Measurements from ENCODE around the gene CNTNAP3B. TPM values are rescaled to one million over a fixed set of nuclear protein-coding genes. Genes with fewer than 3 reads are reported as not detected.
"Not testable (repeated sequence)": the region's sequence is repeated elsewhere in the genome, so short reads cannot be mapped to it uniquely, and the experiment has no call there.

The CNTNAP3B gene
- total and polyA plus RNA-seq, 12 donors, result 0.24 to 15.6 (median 6.4) TPM

GRCh38 chr9:41977965-41978600 lies 151.1 kb downstream of the CNTNAP3B start:
- H3K4me1 ChIP-seq (replicated peaks in 1 of 2); H3K9me3 ChIP-seq (replicated peaks in 1 of 3); H3K36me3 ChIP-seq (replicated peaks in 1 of 2); DNase-seq; H3K4me3 ChIP-seq; intact Hi-C loops (cut with DNase I); H3K27me3 ChIP-seq; H3K27ac ChIP-seq: not testable (repeated sequence)
- whole genome bisulfite sequencing, 4 donors, result no CpG with 5 or more reads among the region's 5 CpGs

- H3K27ac ChIP-seq; H3K27me3 ChIP-seq; DNase-seq; H3K36me3 ChIP-seq (replicated peaks in 1 of 2); H3K4me1 ChIP-seq (replicated peaks in 1 of 2); H3K9me3 ChIP-seq (replicated peaks in 1 of 3); H3K4me3 ChIP-seq; intact Hi-C loops (cut with DNase I): not testable (repeated sequence)
- WGBS, 4 donors, result 93 to 98% (median 95%) methylated on average over 12 to 15 of the region's 17 CpGs
Measured at GRCh38 chr9:41974906-41975305, 154.3 kb downstream of the CNTNAP3B start.

- WGBS, 4 donors, result 29 to 38% (median 36%) methylated on average over 4 to 43 of the region's 43 CpGs; no CpG with 5 or more reads in 1 of the 4 donors
- H3K27me3 ChIP-seq; intact Hi-C loops (cut with DNase I): not testable (repeated sequence)
Measured at GRCh38 chr9:41953007-41953406, 176.2 kb downstream of the CNTNAP3B start.

GRCh38 chr9:41941738-41942137 lies 187.5 kb downstream of the CNTNAP3B start:
- H3K27me3 ChIP-seq; H3K4me3 ChIP-seq; H3K36me3 ChIP-seq (replicated peaks in 1 of 2); H3K9me3 ChIP-seq (replicated peaks in 1 of 3); DNase-seq; H3K4me1 ChIP-seq (replicated peaks in 1 of 2); intact Hi-C loops (cut with DNase I); H3K27ac ChIP-seq: not testable (repeated sequence)
- 65 to 84% (median 72%) methylated on average over 2 to 3 of the region's 3 CpGs for WGBS, 4 donors

More at GRCh38 chr9:41953007-41953406, 176.2 kb downstream of the CNTNAP3B start:
- DNase-seq; H3K4me1 ChIP-seq (replicated peaks in 1 of 2); H3K9me3 ChIP-seq (replicated peaks in 1 of 3); H3K4me3 ChIP-seq; H3K27ac ChIP-seq; H3K36me3 ChIP-seq (replicated peaks in 1 of 2): not testable (repeated sequence)

GRCh38 chr9:41938143-41938542 lies 191.1 kb downstream of the CNTNAP3B start:
- H3K27ac ChIP-seq; H3K4me1 ChIP-seq (replicated peaks in 1 of 2); intact Hi-C loops (cut with DNase I); H3K4me3 ChIP-seq; H3K36me3 ChIP-seq (replicated peaks in 1 of 2); DNase-seq; H3K9me3 ChIP-seq (replicated peaks in 1 of 3); H3K27me3 ChIP-seq: not testable (repeated sequence)

- H3K27me3 ChIP-seq; intact Hi-C loops (cut with DNase I); H3K9me3 ChIP-seq (replicated peaks in 1 of 3); H3K27ac ChIP-seq; H3K4me1 ChIP-seq (replicated peaks in 1 of 2); DNase-seq; H3K36me3 ChIP-seq (replicated peaks in 1 of 2); H3K4me3 ChIP-seq: not testable (repeated sequence)
- WGBS, 4 donors, result 55 to 73% (median 68%) methylated on average over 2 to 3 of the region's 3 CpGs
Measured at GRCh38 chr9:41935727-41936126, 193.5 kb downstream of the CNTNAP3B start.

- 75 to 89% (median 79%) methylated on average over 3 to 5 of the region's 6 CpGs for WGBS, 4 donors
- H3K27me3 ChIP-seq; H3K4me1 ChIP-seq (replicated peaks in 1 of 2); DNase-seq; H3K27ac ChIP-seq; H3K4me3 ChIP-seq; intact Hi-C loops (cut with DNase I); H3K36me3 ChIP-seq (replicated peaks in 1 of 2); H3K9me3 ChIP-seq (replicated peaks in 1 of 3): not testable (repeated sequence)
Measured at GRCh38 chr9:41929172-41929571, 200.1 kb downstream of the CNTNAP3B start.

- 0 to 94% methylated on average over 1 of the region's 1 CpG; no CpG with 5 or more reads in 2 of the 4 donors for WGBS, 4 donors
Measured at GRCh38 chr9:41917374-41917773, 211.9 kb downstream of the CNTNAP3B start.

GRCh38 chr9:41905488-41905887 lies 223.7 kb downstream of the CNTNAP3B start:
- H3K27ac ChIP-seq; H3K36me3 ChIP-seq (replicated peaks in 1 of 2); intact Hi-C loops (cut with DNase I); H3K9me3 ChIP-seq (replicated peaks in 1 of 3); DNase-seq; H3K4me3 ChIP-seq; H3K27me3 ChIP-seq; H3K4me1 ChIP-seq (replicated peaks in 1 of 2): not testable (repeated sequence)
- no CpG with 5 or more reads among the region's 4 CpGs for WGBS, 4 donors

More at GRCh38 chr9:41917374-41917773, 211.9 kb downstream of the CNTNAP3B start:
- H3K27ac ChIP-seq; H3K27me3 ChIP-seq; H3K9me3 ChIP-seq (replicated peaks in 1 of 3); DNase-seq; intact Hi-C loops (cut with DNase I); H3K36me3 ChIP-seq (replicated peaks in 1 of 2); H3K4me1 ChIP-seq (replicated peaks in 1 of 2); H3K4me3 ChIP-seq: not testable (repeated sequence)

- H3K4me1 ChIP-seq (replicated peaks in 1 of 2); H3K27ac ChIP-seq; DNase-seq; intact Hi-C loops (cut with DNase I); H3K4me3 ChIP-seq; H3K9me3 ChIP-seq (replicated peaks in 1 of 3); H3K36me3 ChIP-seq (replicated peaks in 1 of 2); H3K27me3 ChIP-seq: not testable (repeated sequence)
- no CpG with 5 or more reads among the region's 6 CpGs for WGBS, 4 donors
Measured at GRCh38 chr9:41902762-41903161, 226.5 kb downstream of the CNTNAP3B start.

- DNase-seq; intact Hi-C loops (cut with DNase I): not testable (repeated sequence)
- no CpG with 5 or more reads among the region's 46 CpGs for WGBS, 4 donors
Measured at GRCh38 chr9:41898720-41899343, 230.4 kb downstream of the CNTNAP3B start.

More at GRCh38 chr9:41898720-41899343, 230.4 kb downstream of the CNTNAP3B start:
- not testable (repeated sequence) for H3K4me1 ChIP-seq (replicated peaks in 1 of 2); H3K36me3 ChIP-seq (replicated peaks in 1 of 2); H3K27ac ChIP-seq; H3K27me3 ChIP-seq; H3K4me3 ChIP-seq; H3K9me3 ChIP-seq (replicated peaks in 1 of 3)

All from adrenal gland (tissue), 12 donors.